Ectodermal cell (in vitro differentiated cells): ENCODE data around the gene TBX4.

ENCODE experiments used
- H3K27ac ChIP-seq: 2 replicates; pipeline ENCODE4 v1.7.0; 2013; ENCODE audit warnings: mild to moderate bottlenecking, low read depth, low read length; ENCODE audit not compliant: insufficient read depth, poor library complexity, severe bottlenecking
- H3K27me3 ChIP-seq: 2 replicates; pipeline ENCODE4 v1.7.0; 2013; ENCODE audit warnings: mild to moderate bottlenecking, low read length; ENCODE audit not compliant: insufficient read depth, control insufficient read depth, poor library complexity, severe bottlenecking
- H3K36me3 ChIP-seq: one replicate; pipeline ENCODE4 v1.7.0; 2013; ENCODE audit warnings: low read length; ENCODE audit not compliant: control insufficient read depth, insufficient read depth
- H3K4me1 ChIP-seq: one replicate; pipeline ENCODE4 v1.7.0; 2013; ENCODE audit warnings: low read length; ENCODE audit not compliant: control insufficient read depth, insufficient read depth
- H3K4me3 ChIP-seq: 2 replicates; pipeline ENCODE4 v1.7.0; 2013; ENCODE audit warnings: low read depth, low read length, control low read depth; ENCODE audit not compliant: insufficient read depth
- H3K9me3 ChIP-seq: 2 replicates; pipeline ENCODE4 v1.7.0; 2013; ENCODE audit warnings: mild to moderate bottlenecking, low read length, moderate library complexity; ENCODE audit not compliant: control insufficient read depth
- WGBS, 2 experiments: methylation state at CpG; one replicate each; pipeline ENCODE4 v1.1.7; 2013; ENCODE audit warnings: missing lambda C conversion rate in 2 of 2; 5-methylcytosine and 5-hydroxymethylcytosine counted together

The TBX4 gene

DNA sequence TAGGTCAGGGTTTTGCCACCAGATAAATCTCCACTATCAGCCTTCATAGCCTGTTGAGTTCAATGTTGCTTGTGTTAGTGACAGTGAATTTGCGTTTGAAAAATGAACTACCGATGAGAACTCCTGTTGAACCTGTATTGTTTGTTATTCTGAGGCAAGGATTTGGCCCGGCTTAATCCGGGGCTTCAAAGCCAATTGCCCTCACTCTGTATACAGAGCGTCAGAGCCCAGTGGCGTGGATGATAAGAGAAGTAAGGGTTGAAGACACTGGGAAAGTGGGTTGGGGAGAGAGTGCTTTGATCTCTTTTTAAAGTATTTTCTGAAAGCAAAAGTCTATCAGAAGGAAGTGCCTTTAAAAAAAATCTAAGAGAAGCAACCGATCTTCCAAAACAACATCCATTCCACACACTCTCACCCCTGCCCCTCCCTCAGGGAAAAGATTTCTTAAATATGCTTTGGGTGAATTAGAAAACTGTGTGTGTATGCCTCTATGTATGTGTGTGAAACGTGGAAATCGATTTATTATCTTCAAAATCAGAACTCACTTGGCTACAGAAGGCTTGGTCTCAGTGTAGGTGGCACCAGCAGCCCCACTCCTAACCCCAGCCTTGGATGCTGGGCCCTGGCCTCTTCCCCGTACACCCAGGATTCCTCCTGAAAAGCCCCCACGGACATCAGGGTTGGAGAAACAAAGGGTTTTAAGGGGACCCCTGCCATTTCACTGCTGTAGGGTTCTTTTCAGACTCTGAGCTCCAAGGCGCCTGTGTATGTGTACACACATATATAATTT is 8.8 kb downstream of the TBX4 start:
- Histone ChIP-seq H3K27me3 (peaks cover 100% of the 10 kb centered on the region), H3K4me1 (peaks cover 8% of the 10 kb centered on the region), H3K4me3 (no peak overlapping the region), H3K36me3 (no peaks in the 10 kb centered on the region), H3K9me3 (no peaks in the 10 kb centered on the region), H3K27ac (no peak overlapping the region)
- 13 to 15% methylated on average over 9 to 10 of the region's 12 CpGs for whole genome bisulfite sequencing, 2 experiments

DNA sequence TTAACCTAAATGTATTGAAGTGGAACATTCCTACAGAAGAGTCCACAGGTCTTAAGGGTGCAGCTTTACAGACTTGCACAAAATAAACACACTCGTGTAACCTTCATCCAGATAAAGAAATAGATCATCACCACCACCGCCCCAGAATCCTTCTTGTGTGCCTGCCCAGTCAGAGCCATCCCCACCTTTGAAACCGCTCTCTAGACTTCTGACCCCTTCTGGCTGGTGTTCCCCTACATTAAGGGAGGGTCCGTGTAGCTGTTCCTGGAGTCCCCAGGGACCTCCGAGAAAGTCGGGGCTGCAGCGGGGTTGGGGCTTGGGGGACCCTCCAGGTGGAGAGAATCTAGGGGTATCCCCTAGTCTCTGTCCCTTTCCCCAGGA is 9.4 kb downstream of the TBX4 start:
- Histone ChIP-seq H3K9me3 (no peaks in the 10 kb centered on the region), H3K4me3 (peak overlapping the region; percentile 14), H3K36me3 (no peaks in the 10 kb centered on the region), H3K4me1 (peaks cover 8% of the 10 kb centered on the region), H3K27ac (no peak overlapping the region), H3K27me3 (peaks cover 98% of the 10 kb centered on the region)
- 1 to 3% methylated on average over 7 of the region's 7 CpGs for WGBS, 2 experiments

DNA sequence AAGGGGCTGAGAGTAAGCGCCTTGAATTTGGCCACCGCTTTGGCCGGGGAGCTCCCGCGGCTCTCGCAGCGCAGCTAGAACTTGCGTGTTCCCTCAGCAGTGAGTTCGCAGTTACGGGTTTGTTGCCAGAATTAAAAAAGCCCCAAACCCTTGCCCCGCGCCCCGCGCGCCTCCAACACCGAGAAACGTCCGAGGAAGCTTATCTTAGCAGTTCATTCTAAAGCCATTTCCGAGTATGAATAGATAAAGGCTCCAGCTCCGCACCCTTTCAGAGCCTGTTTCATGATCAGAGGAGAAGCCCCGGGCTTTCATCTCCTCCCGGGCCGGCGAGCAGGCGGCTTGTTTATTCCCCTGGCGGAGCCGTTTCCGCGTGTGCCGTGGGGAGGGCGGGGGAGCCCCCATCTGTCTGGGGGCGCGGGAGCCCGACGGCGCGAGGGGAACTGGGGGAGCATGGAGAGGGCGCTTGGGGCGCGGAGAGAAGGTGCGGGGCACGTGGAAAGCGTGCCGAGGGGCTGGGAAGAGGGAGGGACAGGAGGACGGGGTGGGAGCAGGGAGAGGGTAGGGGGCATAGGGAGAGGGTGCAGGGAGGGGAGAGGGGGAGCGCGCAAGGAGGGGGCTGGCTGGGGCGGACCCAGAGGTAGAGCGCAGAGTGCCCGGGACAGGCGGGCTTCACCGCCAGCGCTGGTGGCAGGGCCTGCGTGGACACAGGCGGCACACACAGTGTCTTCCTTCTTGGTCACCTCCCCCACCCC is 9.9 kb downstream of the TBX4 start:
- H3K4me1 ChIP-seq, result peaks cover 8% of the 10 kb centered on the region
- H3K4me3 ChIP-seq, result peak overlapping the region; percentile 14
- no peaks in the 10 kb centered on the region for H3K9me3 ChIP-seq
- H3K36me3 ChIP-seq, result no peaks in the 10 kb centered on the region
- H3K27ac ChIP-seq, result no peak overlapping the region
- WGBS, 2 experiments, result 2% methylated on average over 55 of the region's 55 CpGs
- peaks cover 93% of the 10 kb centered on the region for H3K27me3 ChIP-seq

DNA sequence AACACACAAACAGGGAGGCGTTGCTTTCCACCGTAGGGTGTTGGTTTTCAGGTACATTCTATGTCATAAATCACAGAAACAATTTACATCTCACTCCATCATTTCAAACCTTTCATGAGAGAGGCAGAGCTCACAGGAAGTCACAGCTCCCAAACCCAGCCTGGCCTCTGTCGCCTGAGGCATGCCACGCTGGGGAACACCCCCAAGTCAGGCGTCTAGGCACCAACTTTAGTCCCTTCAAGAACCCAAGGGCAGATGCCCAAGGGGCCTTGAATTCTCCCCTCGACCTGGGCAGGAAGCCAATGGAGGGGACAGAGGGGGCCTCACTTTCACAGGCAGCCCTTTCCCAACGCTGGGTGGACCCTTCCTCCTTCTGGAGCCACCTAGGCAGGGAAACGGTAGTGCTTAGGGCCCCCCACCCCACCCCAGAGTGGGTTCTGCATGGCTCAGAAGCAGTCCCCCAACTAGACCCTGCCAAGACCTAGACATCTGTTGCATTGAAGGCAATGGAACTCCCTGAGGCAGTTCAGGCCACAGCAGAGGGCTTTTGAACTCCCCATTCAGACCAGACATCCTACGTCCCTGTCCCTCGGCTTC is 10.6 kb downstream of the TBX4 start:
- peaks cover 86% of the 10 kb centered on the region for H3K27me3 ChIP-seq
- H3K36me3 ChIP-seq, result no peaks in the 10 kb centered on the region
- no peaks in the 10 kb centered on the region for H3K9me3 ChIP-seq
- 20 to 31% methylated on average over 10 of the region's 10 CpGs for WGBS, 2 experiments
- H3K27ac ChIP-seq, result no peak overlapping the region
- H3K4me3 ChIP-seq, result no peak overlapping the region
- H3K4me1 ChIP-seq, result peaks cover 6% of the 10 kb centered on the region

DNA sequence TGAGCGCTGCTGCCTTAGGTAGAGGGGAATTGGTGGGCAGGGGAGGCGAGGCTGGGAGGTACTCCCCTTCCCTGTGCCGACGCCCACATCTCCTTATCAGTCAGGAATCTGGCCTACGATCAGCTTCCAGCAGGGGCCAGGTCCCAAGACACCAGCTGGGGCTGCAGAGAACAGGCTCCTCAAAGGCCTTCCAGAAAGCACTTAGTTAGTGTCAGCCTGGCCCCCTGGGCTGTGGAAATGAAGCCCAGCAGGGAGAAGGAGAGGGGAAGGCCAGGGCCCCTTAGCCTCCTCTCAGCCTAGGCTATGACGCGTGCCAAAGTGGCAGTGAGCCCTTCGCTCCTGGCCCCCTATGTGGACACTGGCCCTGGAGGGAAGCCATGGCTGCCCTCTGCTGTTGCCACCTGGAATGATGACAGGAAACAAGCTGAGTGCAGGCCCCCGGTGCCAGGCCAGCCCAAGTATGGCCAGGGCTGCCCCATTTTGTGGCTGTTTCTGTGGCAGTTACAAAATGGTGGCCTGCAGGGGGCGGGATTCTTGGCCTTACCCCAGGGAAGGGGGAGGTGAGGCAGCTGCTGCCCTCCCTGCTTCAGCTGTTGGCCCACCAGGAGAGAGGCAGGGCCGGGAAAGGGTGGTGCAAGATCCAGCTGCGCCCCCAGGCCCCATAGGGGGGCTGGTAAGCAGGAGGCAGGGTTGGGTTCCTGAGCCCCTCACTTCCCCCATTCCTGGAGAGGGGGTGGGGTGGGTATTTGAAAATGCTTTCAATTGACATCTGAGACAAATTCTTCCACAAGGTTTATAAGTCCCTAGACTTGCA is 11.3 kb downstream of the TBX4 start:
- H3K4me3 ChIP-seq, result no peak overlapping the region
- H3K9me3 ChIP-seq, result no peaks in the 10 kb centered on the region
- WGBS, 2 experiments, result 58 to 60% methylated on average over 12 of the region's 12 CpGs
- peaks cover 79% of the 10 kb centered on the region for H3K27me3 ChIP-seq
- peaks cover 9% of the 10 kb centered on the region for H3K4me1 ChIP-seq
- no peak overlapping the region for H3K27ac ChIP-seq
- H3K36me3 ChIP-seq, result no peaks in the 10 kb centered on the region

DNA sequence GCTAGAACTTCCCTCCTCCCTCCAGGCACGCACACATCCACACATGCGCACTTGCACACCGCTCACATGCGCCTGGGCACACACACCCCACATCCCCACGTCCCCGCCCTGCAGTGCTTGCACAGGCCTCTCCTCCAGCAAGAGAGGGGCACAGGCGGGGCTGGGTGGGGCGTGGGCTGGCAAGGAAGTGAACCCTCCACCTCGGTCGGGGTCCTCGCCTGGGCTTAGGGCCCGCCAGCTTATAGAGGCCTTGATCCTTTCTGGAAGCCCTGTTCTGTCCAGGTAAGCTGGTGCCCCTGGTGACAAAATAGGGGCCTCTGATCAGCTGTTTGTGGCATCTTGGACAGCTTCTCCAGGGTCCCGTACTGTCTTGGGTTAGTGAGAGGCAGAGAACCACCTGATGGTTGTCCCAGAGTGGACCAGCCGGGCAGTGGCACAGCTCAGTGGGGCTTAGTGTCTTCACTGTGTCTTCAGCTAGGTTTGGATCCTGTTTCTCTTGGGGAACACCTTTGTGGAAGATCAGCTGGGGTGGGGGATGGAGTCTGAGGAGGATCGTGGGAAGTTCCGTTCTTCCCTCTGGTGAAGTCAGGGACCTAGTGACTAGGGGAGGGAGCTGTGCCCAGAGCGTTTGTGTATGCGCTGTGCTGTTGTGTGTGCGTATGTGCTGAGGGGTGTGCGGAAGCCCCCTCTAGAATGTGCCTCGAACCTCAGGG is 12.1 kb downstream of the TBX4 start:
- Histone ChIP-seq H3K27me3 (peaks cover 71% of the 10 kb centered on the region), H3K4me3 (no peak overlapping the region), H3K27ac (no peak overlapping the region), H3K9me3 (no peaks in the 10 kb centered on the region), H3K4me1 (peaks cover 9% of the 10 kb centered on the region), H3K36me3 (no peaks in the 10 kb centered on the region)
- WGBS, 2 experiments, result 81% methylated on average over 21 of the region's 21 CpGs

DNA sequence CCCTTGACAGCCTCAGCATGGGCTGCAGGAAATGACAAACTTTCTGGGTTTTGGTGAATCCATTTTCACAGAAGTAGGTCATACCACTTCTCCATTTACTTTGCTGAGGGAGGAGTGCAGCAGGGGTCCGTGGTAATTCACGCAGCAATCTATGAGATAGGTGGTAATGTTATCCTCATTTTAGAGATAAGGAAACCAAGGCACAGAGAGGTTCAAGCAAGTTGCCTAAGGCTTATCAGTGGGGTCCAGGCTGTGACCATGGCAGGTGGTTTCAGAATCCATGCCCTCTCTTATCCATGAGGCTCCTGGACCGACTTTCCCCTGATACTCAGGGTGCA is 12.6 kb downstream of the TBX4 start:
- peaks cover 9% of the 10 kb centered on the region for H3K4me1 ChIP-seq
- no peak overlapping the region for H3K4me3 ChIP-seq
- no peaks in the 10 kb centered on the region for H3K36me3 ChIP-seq
- H3K27ac ChIP-seq, result no peak overlapping the region
- peaks cover 69% of the 10 kb centered on the region for H3K27me3 ChIP-seq
- H3K9me3 ChIP-seq, result no peaks in the 10 kb centered on the region
- 68 to 72% methylated on average over 3 of the region's 3 CpGs for WGBS, 2 experiments

DNA sequence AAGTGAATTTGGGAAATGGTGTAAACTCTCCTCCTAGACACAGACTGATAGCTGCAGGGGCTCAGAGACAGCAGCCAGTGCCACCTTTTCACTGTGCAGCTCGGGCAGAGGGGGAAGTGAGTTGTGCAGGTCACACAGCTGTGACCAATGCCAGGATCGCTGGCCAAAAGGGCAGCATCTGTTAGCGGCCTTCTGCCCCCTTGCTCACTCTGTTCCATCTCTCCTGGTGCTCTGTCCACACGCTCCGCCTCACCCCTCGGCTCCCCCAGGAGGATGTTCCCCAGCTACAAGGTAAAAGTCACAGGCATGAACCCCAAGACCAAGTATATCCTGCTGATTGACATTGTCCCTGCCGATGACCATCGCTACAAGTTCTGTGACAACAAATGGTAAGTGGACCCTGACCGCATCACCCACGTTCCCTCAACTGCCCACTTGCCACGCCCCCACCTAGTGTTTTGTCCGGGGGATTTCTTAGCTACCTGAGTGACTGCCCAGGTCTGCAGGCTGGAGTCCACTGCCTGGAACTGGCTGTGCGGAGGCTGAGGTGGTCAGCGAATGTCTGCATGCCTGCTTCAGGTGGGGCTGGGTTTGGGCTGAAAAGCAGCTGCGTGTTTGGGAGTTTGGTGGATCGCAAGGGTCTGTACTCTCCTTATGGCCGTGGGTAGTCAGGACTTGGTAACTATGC is 13.5 kb downstream of the TBX4 start:
- H3K9me3 ChIP-seq, result no peaks in the 10 kb centered on the region
- H3K4me3 ChIP-seq, result no peak overlapping the region
- peaks cover 9% of the 10 kb centered on the region for H3K4me1 ChIP-seq
- H3K27ac ChIP-seq, result no peak overlapping the region
- peaks cover 60% of the 10 kb centered on the region for H3K27me3 ChIP-seq
- no peaks in the 10 kb centered on the region for H3K36me3 ChIP-seq
- WGBS, 2 experiments, result 86 to 87% methylated on average over 17 of the region's 17 CpGs

DNA sequence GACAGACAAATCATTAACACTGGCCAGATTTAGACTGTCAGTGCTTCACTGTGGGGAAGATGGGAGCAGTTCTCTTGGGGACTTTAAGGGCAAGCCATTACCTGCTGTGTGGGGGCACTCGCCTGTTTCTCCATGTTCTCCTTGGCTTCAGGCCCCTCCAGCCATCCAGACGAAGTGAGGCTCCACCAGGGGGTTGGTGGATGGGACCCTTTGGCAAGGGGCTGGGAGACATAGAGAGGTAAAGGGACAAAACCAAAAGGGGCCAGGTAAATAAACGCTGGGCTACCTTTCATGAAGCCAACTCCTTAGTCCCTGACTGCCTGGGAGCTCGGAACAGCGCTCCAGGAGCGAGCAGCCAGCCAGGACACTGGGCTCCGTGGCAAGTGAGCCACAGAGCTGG is 14.0 kb downstream of the TBX4 start:
- Histone ChIP-seq H3K36me3 (no peaks in the 10 kb centered on the region), H3K9me3 (no peaks in the 10 kb centered on the region), H3K4me3 (no peak overlapping the region), H3K4me1 (peaks cover 9% of the 10 kb centered on the region), H3K27ac (no peak overlapping the region), H3K27me3 (peaks cover 55% of the 10 kb centered on the region)
- 83 to 87% methylated on average over 7 of the region's 7 CpGs for WGBS, 2 experiments
